ENCODE results near the gene SH3PXD2A. TPM values are rescaled to one million over a fixed set of nuclear protein-coding genes. Genes with fewer than 3 reads are reported as not detected.
A peak's percentile ranks its signal among the peaks of the same experiment; 100 is the strongest.

The SH3PXD2A gene
- total and polyA plus RNA-seq, 2 donors (not counting 1 experiment from before 2014, with no cell fraction given): 3.2 to 33.5 TPM

- Mint-ChIP-seq H3K4me1 (peaks cover 33% of the 10 kb centered on the region), H3K4me3 (peak overlapping the region; percentile 65), H3K9me3 (ENCODE audit: insufficient read depth) (no peaks in the 10 kb centered on the region), H3K27me3 (no peaks in the 10 kb centered on the region), H3K27ac (peak overlapping the region; percentile 94)
- POLR2A ChIA-PET: interaction anchor here (1.3 to 1.5 kb wide), 2 partner anchors 10 to 18 kb away, joined by 6 to 11 read pairs; no protein-coding TSS in a partner anchor
- ATAC-seq (ENCODE audit: low read depth) (peak; percentile 31), DNase-seq (peak; percentile 55)
- H3K36me3 ChIP-seq (replicated peaks in 1 of 2; ENCODE audit: control extremely low read depth in 1 of 2, control insufficient read depth in 1 of 2, extremely low read depth in 1 of 2, insufficient read depth in 2 of 2, low read length in 1 of 2): no peaks in the 10 kb centered on the region
- H3K27me3 ChIP-seq (replicated peaks in 1 of 4; ENCODE audit: control extremely low read depth in 1 of 4, control insufficient read depth in 3 of 4, insufficient read depth in 4 of 4, low read length in 3 of 4): no peaks in the 10 kb centered on the region
- no peaks in the 10 kb centered on the region for H4K20me1 ChIP-seq (ENCODE audit: control insufficient read depth, insufficient read depth, low read length, poor library complexity, severe bottlenecking)
- H3K9ac ChIP-seq (ENCODE audit: low read length): no peak overlapping the region
- H3K4me2 ChIP-seq (replicated peaks; ENCODE audit: low read depth, low read length, poor library complexity, severe bottlenecking): peak overlapping the region; percentile 81
- peaks cover 12% of the 10 kb centered on the region for H3K79me2 ChIP-seq (ENCODE audit: control insufficient read depth, insufficient read depth, low read length)
- no peaks in the 10 kb centered on the region for H3K9me3 ChIP-seq (ENCODE audit: control extremely low read depth in 1 of 3, control insufficient read depth in 2 of 3, insufficient read depth in 1 of 3, low read length in 2 of 3)
- H2AFZ ChIP-seq (ENCODE audit: insufficient read depth, low read depth, low read length, poor library complexity, severe bottlenecking): no peak overlapping the region
- intact Hi-C loops (cut with micrococcal nuclease): loop anchor here (2.0 to 5.0 kb wide), 2 partner anchors 18 to 487 kb away; partner anchors contain the start of gene NT5C2
- no peak overlapping the region for H3K4me3 ChIP-seq (ENCODE audit: control extremely low read depth in 1 of 5, extremely low read depth in 1 of 5, insufficient read depth in 1 of 5, low read depth in 2 of 5, low read length in 4 of 5)
- no peak for TF ChIP-seq EZH2 (IDR thresholded peaks at IDR 0.05; ENCODE audit: borderline replicate concordance, insufficient read depth, low read depth, low read length, poor library complexity, severe bottlenecking)
- TF ChIP-seq, protein P1, sequence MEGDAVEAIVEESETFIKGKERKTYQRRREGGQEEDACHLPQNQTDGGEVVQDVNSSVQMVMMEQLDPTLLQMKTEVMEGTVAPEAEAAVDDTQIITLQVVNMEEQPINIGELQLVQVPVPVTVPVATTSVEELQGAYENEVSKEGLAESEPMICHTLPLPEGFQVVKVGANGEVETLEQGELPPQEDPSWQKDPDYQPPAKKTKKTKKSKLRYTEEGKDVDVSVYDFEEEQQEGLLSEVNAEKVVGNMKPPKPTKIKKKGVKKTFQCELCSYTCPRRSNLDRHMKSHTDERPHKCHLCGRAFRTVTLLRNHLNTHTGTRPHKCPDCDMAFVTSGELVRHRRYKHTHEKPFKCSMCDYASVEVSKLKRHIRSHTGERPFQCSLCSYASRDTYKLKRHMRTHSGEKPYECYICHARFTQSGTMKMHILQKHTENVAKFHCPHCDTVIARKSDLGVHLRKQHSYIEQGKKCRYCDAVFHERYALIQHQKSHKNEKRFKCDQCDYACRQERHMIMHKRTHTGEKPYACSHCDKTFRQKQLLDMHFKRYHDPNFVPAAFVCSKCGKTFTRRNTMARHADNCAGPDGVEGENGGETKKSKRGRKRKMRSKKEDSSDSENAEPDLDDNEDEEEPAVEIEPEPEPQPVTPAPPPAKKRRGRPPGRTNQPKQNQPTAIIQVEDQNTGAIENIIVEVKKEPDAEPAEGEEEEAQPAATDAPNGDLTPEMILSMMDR (IDR thresholded peaks at IDR 0.05): no peak
- H3K27ac ChIP-seq (ENCODE audit: low read length in 2 of 2): peak overlapping the region; percentile 36 to 80
- H3K4me1 ChIP-seq (ENCODE audit: control insufficient read depth in 2 of 2, insufficient read depth in 2 of 2, low read length in 2 of 2): peaks cover 30 to 31% of the 10 kb centered on the region in 2 donors
- WGBS (ENCODE audit: insufficient coverage): 66% methylated on average over 4 of the region's 4 CpGs
- CTCF ChIA-PET: interaction anchor here (1.3 to 2.8 kb wide), 6 partner anchors 7 to 86 kb away, joined by 4 to 16 read pairs (median 6); no protein-coding TSS in a partner anchor
Measured at GRCh38 chr10:103679096-103679790, 176.1 kb downstream of the SH3PXD2A start.

DNA sequence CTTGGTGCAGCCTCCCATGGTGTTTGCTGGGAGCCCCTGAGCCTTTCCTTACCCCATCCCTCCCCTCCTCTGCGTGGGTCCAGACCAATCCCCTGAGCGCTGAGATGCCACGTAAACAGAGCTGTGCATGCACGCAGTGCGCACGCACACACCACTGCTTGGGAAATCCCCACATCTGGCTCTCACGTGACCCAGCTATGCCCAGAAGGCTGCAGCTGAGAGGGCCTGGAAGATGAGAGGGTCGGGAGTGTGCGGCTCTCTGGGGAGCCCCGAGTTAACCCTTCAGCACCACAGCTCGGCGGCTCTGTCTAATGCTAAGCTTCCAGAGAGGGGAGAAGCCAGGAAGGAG, 177.2 kb downstream of the SH3PXD2A start:
- peak overlapping the region; percentile 61 for H3K9ac ChIP-seq (ENCODE audit: low read length)
- ChIA-PET CTCF (interaction anchor here (1.0 to 2.8 kb wide), 5 partner anchors 8 to 72 kb away, joined by 3 to 16 read pairs (median 5); no protein-coding TSS in a partner anchor), POLR2A (interaction anchor here (0.9 to 1.3 kb wide), 3 partner anchors 9 to 17 kb away, joined by 3 to 11 read pairs (median 4); no protein-coding TSS in a partner anchor)
- 5% methylated on average over 12 of the region's 12 CpGs for WGBS (ENCODE audit: insufficient coverage)
- Mint-ChIP-seq H3K27ac (peak overlapping the region; percentile 94), H3K4me1 (peaks cover 33% of the 10 kb centered on the region), H3K9me3 (ENCODE audit: insufficient read depth) (no peaks in the 10 kb centered on the region), H3K27me3 (no peaks in the 10 kb centered on the region), H3K4me3 (peak overlapping the region; percentile 90)
- intact Hi-C loops (cut with micrococcal nuclease): loop anchor here (1.0 to 5.0 kb wide), 3 partner anchors 14 to 486 kb away; partner anchors contain the start of gene NT5C2
- no peak for TF ChIP-seq EZH2 (IDR thresholded peaks at IDR 0.05; ENCODE audit: borderline replicate concordance, insufficient read depth, low read depth, low read length, poor library complexity, severe bottlenecking)
- TF ChIP-seq, protein P1 (IDR thresholded peaks at IDR 0.05): no peak
- ATAC-seq (ENCODE audit: low read depth): peak; percentile 93
- H3K27me3 ChIP-seq (replicated peaks in 1 of 4; ENCODE audit: control extremely low read depth in 1 of 4, control insufficient read depth in 3 of 4, insufficient read depth in 4 of 4, low read length in 3 of 4): no peaks in the 10 kb centered on the region
- peak overlapping the region; percentile 74 to 80 for H3K27ac ChIP-seq (ENCODE audit: low read length in 2 of 2)
- H3K9me3 ChIP-seq (ENCODE audit: control extremely low read depth in 1 of 3, control insufficient read depth in 2 of 3, insufficient read depth in 1 of 3, low read length in 2 of 3): no peaks in the 10 kb centered on the region
- H3K79me2 ChIP-seq (ENCODE audit: control insufficient read depth, insufficient read depth, low read length): peaks cover 12% of the 10 kb centered on the region
- H4K20me1 ChIP-seq (ENCODE audit: control insufficient read depth, insufficient read depth, low read length, poor library complexity, severe bottlenecking): no peaks in the 10 kb centered on the region
- peaks cover 30 to 31% of the 10 kb centered on the region in 2 donors for H3K4me1 ChIP-seq (ENCODE audit: control insufficient read depth in 2 of 2, insufficient read depth in 2 of 2, low read length in 2 of 2)
- H3K4me3 ChIP-seq (ENCODE audit: control extremely low read depth in 1 of 5, extremely low read depth in 1 of 5, insufficient read depth in 1 of 5, low read depth in 2 of 5, low read length in 4 of 5): peak overlapping the region in 4 of 5 experiments; percentile 21 to 57 (median 42)
- H2AFZ ChIP-seq (ENCODE audit: insufficient read depth, low read depth, low read length, poor library complexity, severe bottlenecking): peak overlapping the region; percentile 37
- peak overlapping the region; percentile 81 for H3K4me2 ChIP-seq (replicated peaks; ENCODE audit: low read depth, low read length, poor library complexity, severe bottlenecking)
- no peaks in the 10 kb centered on the region for H3K36me3 ChIP-seq (replicated peaks in 1 of 2; ENCODE audit: control extremely low read depth in 1 of 2, control insufficient read depth in 1 of 2, extremely low read depth in 1 of 2, insufficient read depth in 2 of 2, low read length in 1 of 2)
- peak; percentile 96 for DNase-seq
